Astrocyte of the cerebellum (primary cell): Measurements from ENCODE around the gene PLAC1.

Source experiments
- DNase-seq: peaks from one replicate; pipeline ENCODE4 v3.0.0-alpha.2; 2011; ENCODE audit warnings: low read depth
- H3K4me3 ChIP-seq: 2 replicates; pipeline ENCODE4 v1.5.1; 2011; ENCODE audit warnings: mild to moderate bottlenecking, low read depth, low read length, moderate library complexity
- in situ Hi-C: cut with HindIII; loops from 2 replicates; pipeline ENCODE4 v1.10.0; 2017; ENCODE audit warnings: low sequenced_read_pairs
- TF ChIP-seq, protein P1 (sequence below): IDR thresholded peaks from 2 replicates; pipeline ENCODE4 v1.5.1; 2012; ENCODE audit warnings: low read length, low read depth, moderate library complexity, mild to moderate bottlenecking; ENCODE audit errors: missing control alignments

PLAC1 gene

DNA sequence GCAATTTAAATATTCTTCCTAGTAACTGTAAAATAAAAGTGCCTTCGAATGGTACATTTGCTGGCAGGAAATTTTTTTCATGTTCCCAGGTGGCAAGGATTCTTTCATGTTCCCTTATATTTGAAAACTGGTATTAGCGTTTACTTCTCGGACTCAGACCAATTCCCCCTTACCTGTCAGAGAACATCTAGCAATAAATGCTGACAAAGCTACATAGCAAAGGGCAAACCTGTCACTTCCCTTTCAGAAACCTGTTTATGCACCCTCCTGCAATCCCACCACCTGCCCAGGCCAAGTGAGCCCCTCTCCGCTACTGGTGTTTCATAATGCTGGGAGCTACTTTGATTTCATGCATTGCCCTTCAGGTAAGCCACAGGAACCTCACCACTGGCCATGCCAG, 100.1 kb downstream of the PLAC1 start:
- no peak for DNase-seq
- no peak overlapping the region for H3K4me3 ChIP-seq
- in situ Hi-C loops = no loop called here
- TF ChIP-seq, protein P1, sequence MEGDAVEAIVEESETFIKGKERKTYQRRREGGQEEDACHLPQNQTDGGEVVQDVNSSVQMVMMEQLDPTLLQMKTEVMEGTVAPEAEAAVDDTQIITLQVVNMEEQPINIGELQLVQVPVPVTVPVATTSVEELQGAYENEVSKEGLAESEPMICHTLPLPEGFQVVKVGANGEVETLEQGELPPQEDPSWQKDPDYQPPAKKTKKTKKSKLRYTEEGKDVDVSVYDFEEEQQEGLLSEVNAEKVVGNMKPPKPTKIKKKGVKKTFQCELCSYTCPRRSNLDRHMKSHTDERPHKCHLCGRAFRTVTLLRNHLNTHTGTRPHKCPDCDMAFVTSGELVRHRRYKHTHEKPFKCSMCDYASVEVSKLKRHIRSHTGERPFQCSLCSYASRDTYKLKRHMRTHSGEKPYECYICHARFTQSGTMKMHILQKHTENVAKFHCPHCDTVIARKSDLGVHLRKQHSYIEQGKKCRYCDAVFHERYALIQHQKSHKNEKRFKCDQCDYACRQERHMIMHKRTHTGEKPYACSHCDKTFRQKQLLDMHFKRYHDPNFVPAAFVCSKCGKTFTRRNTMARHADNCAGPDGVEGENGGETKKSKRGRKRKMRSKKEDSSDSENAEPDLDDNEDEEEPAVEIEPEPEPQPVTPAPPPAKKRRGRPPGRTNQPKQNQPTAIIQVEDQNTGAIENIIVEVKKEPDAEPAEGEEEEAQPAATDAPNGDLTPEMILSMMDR = no peak

DNA sequence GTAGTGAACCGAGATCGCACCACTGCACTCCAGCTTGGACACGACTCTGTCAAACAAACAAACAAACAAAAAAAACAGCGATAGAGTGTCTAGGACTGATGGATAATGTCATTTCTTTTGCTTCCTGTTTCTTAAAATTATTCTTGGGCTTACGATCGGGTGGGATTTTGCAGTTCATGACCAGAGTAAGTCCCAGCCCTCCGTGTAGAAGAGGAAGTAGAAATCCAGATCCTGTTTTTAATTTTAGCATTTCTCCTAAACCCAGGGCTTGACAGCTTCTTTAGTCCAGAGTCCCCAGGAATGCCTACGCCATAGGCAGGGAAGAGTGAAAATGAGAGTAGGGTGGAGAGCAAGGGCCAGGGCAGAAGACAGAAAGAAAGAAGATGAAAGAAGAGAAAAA, 104.0 kb downstream of the PLAC1 start:
- in situ Hi-C loops = no loop called here
- DNase-seq = no peak
- H3K4me3 ChIP-seq = no peak overlapping the region
- TF ChIP-seq, protein P1 = no peak

DNA sequence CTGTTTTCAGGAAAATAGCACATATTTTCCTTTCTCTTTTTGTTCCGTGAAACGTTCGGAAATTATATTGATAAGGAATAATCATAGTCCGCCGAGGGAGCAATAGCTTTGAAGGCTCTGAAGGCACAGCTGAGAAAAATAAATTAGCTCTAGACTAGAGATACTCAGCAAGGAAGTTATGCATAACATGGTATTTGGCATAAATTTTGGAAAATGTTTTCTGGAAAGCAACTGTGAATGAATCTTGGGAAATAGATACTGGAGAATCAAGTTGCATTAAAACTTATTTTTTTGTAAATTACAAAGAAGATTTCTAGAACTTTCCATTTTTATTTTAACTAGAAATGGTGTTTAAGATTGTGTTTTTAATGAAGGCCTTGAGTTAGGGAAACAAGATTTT, 105.9 kb downstream of the PLAC1 start:
- in situ Hi-C loops = no loop called here
- H3K4me3 ChIP-seq = no peak overlapping the region
- no peak for DNase-seq
- TF ChIP-seq, protein P1 = no peak

DNA sequence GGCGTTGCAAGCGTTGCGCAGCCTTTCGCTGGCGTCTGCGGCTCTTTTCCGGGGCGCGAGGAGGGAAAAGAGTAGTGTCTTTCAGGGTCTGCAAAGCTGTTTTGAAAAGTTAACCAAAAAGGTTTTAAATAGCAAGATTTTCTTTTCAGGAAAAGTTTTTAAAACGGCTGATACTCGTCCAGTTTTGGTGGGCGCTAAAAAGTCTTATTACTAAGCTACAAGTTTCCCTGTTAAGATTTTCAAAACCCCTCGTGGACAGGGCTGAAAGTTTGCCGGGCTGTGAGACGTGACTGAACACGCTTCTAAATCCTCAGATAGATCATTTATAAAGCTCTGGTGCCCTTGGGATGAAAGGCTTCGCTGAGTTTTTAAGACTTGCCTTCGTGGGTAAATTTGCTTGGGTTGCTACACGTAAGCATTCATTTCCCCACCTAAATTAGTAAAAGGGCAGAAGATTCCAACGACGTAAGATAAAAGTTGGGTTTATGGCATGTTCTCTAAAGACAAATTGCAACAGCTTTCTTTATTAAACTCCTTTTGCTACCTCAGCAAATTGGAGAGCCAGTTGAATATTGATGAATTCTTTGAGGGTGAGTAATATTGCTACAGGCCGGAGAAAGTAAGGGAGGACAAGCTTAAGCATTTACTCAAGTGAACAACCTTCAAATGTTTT, 106.8 kb downstream of the PLAC1 start:
- H3K4me3 ChIP-seq = peak overlapping the region; percentile 59
- peak; percentile 23 for DNase-seq
- in situ Hi-C loops = no loop called here
- TF ChIP-seq, protein P1 = no peak

DNA sequence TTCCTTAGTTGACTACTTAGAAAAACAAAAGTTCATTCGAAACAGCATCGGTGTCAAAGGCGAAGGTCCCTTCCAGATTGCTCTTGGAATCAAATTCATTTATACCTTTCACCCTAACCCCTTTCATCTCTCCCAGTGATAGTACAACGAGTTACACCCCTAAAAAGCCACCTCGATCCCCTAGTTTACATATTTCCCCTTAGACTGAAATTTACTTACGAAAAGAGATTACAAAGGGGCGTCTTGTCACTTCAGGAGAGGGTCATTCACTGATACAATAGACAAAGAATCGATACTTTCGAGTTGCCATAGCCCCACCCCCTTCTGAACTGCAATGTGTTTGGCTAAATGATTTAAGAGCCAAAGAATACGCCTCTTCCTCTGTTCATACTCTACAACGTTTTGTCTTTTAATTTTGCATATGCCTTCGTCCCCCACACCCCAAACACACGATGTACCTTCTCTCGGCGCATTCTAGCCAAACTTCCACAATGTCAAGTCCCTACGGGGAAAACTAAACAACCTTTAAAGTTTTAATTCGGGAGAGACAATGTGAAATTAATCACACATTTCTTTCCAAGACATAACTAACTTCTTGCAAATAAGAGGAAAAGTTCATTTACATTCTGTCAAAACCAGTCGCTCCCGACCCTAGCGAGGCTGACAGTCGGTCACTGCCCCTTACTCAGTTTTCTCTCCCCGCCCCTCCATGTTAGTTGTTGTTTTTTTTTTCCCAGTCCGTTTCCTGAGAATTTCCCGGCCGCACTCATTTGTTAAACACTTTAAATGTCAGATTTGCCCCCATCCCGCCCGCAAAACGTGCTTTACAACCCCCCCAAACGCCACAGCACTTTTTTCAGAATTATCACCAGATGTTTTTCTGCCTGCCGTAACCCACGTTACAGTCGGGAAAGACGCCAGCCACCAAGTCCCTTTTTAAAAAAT, 109.7 kb downstream of the PLAC1 start:
- in situ Hi-C loops = no loop called here
- TF ChIP-seq, protein P1 = no peak
- DNase-seq = no peak
- H3K4me3 ChIP-seq = peak overlapping the region; percentile 59

DNA sequence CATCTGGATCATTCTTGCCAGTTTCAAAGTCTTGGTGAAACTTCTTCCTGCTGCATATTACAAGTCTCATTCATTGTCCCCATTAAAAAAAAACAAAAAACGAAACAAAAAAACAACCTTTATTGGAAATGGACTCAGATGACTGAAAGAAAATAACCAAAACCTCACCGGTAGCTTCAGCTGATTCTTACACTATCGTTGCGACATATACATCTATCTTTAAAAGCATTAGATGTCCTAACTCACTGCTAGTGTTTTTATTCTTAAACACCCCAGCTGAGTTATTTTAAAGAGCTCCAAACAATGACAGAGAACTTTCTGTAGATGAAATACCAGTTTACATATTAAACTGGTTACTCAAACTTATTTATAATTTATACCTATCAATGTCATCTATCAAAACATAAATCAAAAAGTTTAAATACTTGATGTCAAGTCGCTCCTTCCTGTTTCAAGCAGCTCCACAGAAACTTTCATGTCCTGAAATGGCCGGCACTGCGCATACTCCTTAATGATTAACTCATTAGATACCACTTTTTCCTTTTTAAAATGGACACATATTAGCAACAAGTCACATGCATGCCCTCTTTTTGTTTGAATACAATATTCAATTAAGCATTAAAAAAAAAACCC, 111.1 kb downstream of the PLAC1 start:
- DNase-seq = no peak
- in situ Hi-C loops = no loop called here
- TF ChIP-seq, protein P1 = no peak
- peak overlapping the region; percentile 59 for H3K4me3 ChIP-seq
